DND-41 (cell line): ENCODE results near the gene OSBPL1A.

Experiments used
- CTCF ChIP-seq: IDR thresholded peaks from 2 replicates; pipeline ENCODE4 v1.5.1; 2012; ENCODE audit warnings: borderline replicate concordance, low read length, moderate library complexity, mild to moderate bottlenecking; ENCODE audit not compliant: poor library complexity, severe bottlenecking; ENCODE audit errors: extremely low read depth
- EZH2 ChIP-seq: IDR thresholded peaks from 3 replicates; pipeline ENCODE4 v1.6.1; 2012; ENCODE audit warnings: borderline replicate concordance, low read depth, mild to moderate bottlenecking, moderate library complexity, low read length, inconsistent platforms; ENCODE audit not compliant: severe bottlenecking

GRCh38 chr18:24136967-24137373 is 260.7 kb downstream of the OSBPL1A start:
- no peak for TF ChIP-seq EZH2
- no peak for TF ChIP-seq CTCF
